ENCODE measurements around the gene BCAR3. TPM values are rescaled to one million over a fixed set of nuclear protein-coding genes. Genes with fewer than 3 reads are reported as not detected.

The BCAR3 gene
- polyA plus RNA-seq, 2 of the 4 experiments (the other 2 are of a cell fraction): 31.6 to 33.4 TPM

GRCh38 chr1:93699503-93700168, 18.0 kb upstream of the BCAR3 start:
- ATAC-seq: no peak
- Histone ChIP-seq H3K9me3 (no peaks in the 10 kb centered on the region), H3K4me3 (no peak overlapping the region), H3K4me1 (peaks cover 62% of the 10 kb centered on the region), H3K4me2 (no peak overlapping the region), H3K27ac (peak overlapping the region; percentile 98 to 99; a peak in 5 of 6 replicates)
- 94% methylated on average over 3 of the region's 5 CpGs for WGBS (ENCODE audit: missing lambda C conversion rate)
- no peak for DNase-seq (ENCODE audit: low read depth in 1 of 2, low spot score in 1 of 2)
- no peak for TF ChIP-seq POLR2AphosphoS2 (conservative IDR thresholded peaks at IDR 0.05; ENCODE audit: low read length)
- TF ChIP-seq, protein P1, sequence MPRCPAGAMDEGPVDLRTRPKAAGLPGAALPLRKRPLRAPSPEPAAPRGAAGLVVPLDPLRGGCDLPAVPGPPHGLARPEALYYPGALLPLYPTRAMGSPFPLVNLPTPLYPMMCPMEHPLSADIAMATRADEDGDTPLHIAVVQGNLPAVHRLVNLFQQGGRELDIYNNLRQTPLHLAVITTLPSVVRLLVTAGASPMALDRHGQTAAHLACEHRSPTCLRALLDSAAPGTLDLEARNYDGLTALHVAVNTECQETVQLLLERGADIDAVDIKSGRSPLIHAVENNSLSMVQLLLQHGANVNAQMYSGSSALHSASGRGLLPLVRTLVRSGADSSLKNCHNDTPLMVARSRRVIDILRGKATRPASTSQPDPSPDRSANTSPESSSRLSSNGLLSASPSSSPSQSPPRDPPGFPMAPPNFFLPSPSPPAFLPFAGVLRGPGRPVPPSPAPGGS (IDR thresholded peaks at IDR 0.05): no peak
- TF ChIP-seq CEBPB (IDR thresholded peaks at IDR 0.05): no peak
- no peak for TF ChIP-seq HOXB13 (CRISPR knock-in tag; IDR thresholded peaks at IDR 0.05; ENCODE audit: low read depth)
- TF ChIP-seq HDAC2 (IDR thresholded peaks at IDR 0.05): no peak
- TF ChIP-seq, protein P2, sequence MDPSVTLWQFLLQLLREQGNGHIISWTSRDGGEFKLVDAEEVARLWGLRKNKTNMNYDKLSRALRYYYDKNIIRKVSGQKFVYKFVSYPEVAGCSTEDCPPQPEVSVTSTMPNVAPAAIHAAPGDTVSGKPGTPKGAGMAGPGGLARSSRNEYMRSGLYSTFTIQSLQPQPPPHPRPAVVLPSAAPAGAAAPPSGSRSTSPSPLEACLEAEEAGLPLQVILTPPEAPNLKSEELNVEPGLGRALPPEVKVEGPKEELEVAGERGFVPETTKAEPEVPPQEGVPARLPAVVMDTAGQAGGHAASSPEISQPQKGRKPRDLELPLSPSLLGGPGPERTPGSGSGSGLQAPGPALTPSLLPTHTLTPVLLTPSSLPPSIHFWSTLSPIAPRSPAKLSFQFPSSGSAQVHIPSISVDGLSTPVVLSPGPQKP (IDR thresholded peaks at IDR 0.05; ENCODE audit: low read depth, low read length): no peak
- no peak for TF ChIP-seq NR3C1 (IDR thresholded peaks at IDR 0.05)
- no peak for TF ChIP-seq MAZ (IDR thresholded peaks at IDR 0.05; ENCODE audit: borderline replicate concordance, low read depth, low read length)
- TF ChIP-seq JUNB (IDR thresholded peaks at IDR 0.05): no peak
- TF ChIP-seq USF2 (IDR thresholded peaks at IDR 0.05): no peak
- TF ChIP-seq, protein P3, sequence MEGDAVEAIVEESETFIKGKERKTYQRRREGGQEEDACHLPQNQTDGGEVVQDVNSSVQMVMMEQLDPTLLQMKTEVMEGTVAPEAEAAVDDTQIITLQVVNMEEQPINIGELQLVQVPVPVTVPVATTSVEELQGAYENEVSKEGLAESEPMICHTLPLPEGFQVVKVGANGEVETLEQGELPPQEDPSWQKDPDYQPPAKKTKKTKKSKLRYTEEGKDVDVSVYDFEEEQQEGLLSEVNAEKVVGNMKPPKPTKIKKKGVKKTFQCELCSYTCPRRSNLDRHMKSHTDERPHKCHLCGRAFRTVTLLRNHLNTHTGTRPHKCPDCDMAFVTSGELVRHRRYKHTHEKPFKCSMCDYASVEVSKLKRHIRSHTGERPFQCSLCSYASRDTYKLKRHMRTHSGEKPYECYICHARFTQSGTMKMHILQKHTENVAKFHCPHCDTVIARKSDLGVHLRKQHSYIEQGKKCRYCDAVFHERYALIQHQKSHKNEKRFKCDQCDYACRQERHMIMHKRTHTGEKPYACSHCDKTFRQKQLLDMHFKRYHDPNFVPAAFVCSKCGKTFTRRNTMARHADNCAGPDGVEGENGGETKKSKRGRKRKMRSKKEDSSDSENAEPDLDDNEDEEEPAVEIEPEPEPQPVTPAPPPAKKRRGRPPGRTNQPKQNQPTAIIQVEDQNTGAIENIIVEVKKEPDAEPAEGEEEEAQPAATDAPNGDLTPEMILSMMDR (IDR thresholded peaks at IDR 0.05): no peak
- no peak for TF ChIP-seq NFE2L2 (conservative IDR thresholded peaks at IDR 0.05; ENCODE audit: low read length)
- TF ChIP-seq KDM5A (IDR thresholded peaks at IDR 0.05): no peak
- no peak for TF ChIP-seq ATOH8 (CRISPR knock-in tag; IDR thresholded peaks at IDR 0.05; ENCODE audit: low read depth)
- no peak for TF ChIP-seq CHD4 (IDR thresholded peaks at IDR 0.05; ENCODE audit: borderline replicate concordance)
- TF ChIP-seq RARB (CRISPR knock-in tag; IDR thresholded peaks at IDR 0.05): no peak
- no peak for TF ChIP-seq FOXS1 (CRISPR knock-in tag; IDR thresholded peaks at IDR 0.05)
- TF ChIP-seq EP300 (IDR thresholded peaks at IDR 0.05): no peak
- TF ChIP-seq NPAS2 (CRISPR knock-in tag; IDR thresholded peaks at IDR 0.05; ENCODE audit: borderline replicate concordance): no peak
- ChIA-PET CTCF (interaction anchor here (1.0 to 1.6 kb wide), 4 partner anchors 8 to 145 kb away, joined by 3 to 5 read pairs (median 3); no protein-coding TSS in a partner anchor), POLR2A (no interaction called here)
- FAIRE-seq: no peak

DNA sequence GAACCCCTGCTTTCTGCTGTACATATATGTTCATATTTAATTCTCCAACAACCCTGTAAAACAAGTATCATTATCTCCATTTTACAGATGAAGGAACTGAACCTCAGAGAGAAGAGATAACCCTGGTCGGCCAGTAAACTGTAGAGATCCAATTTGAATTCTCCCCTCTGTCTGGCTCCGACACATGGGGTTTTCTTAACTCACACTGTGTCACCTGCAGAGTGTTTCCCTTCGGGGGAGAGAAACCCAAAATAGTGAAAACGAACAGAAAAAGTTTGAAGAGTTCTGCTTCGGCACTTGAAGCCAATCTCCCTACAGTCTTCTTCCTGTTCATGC, 17.4 kb upstream of the BCAR3 start:
- no peaks in the 10 kb centered on the region for H3K9me3 ChIP-seq
- WGBS (ENCODE audit: missing lambda C conversion rate): 87% methylated on average over 5 of the region's 5 CpGs
- no peak overlapping the region for H3K4me3 ChIP-seq
- no peak overlapping the region for H3K4me2 ChIP-seq
- no peak for FAIRE-seq
- no peak for TF ChIP-seq KDM5A (IDR thresholded peaks at IDR 0.05)
- TF ChIP-seq, protein P4, sequence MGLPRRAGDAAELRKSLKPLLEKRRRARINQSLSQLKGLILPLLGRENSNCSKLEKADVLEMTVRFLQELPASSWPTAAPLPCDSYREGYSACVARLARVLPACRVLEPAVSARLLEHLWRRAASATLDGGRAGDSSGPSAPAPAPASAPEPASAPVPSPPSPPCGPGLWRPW (IDR thresholded peaks at IDR 0.05): no peak
- TF ChIP-seq JUN (IDR thresholded peaks at IDR 0.05): no peak
- TF ChIP-seq CHD4 (IDR thresholded peaks at IDR 0.05; ENCODE audit: borderline replicate concordance): no peak
- no peak for TF ChIP-seq CBX8 (IDR thresholded peaks at IDR 0.05)
- no peak for TF ChIP-seq NFE2L2 (conservative IDR thresholded peaks at IDR 0.05; ENCODE audit: low read length)
- no peak for TF ChIP-seq SREBF2 (IDR thresholded peaks at IDR 0.05)
- no peak for TF ChIP-seq HOXA7 (CRISPR knock-in tag; IDR thresholded peaks at IDR 0.05)
- TF ChIP-seq SMC3 (IDR thresholded peaks at IDR 0.05): no peak
- no peak for TF ChIP-seq FOSB (CRISPR knock-in tag; IDR thresholded peaks at IDR 0.05)
- no peak for TF ChIP-seq RCOR1 (IDR thresholded peaks at IDR 0.05; ENCODE audit: low read depth, low read length)
- TF ChIP-seq POLR2AphosphoS2 (conservative IDR thresholded peaks at IDR 0.05; ENCODE audit: low read length): no peak
- TF ChIP-seq ATOH8 (CRISPR knock-in tag; IDR thresholded peaks at IDR 0.05; ENCODE audit: low read depth): no peak
- no peak for TF ChIP-seq ZNF302 (CRISPR knock-in tag; IDR thresholded peaks at IDR 0.05)
- no peak for TF ChIP-seq FOXS1 (CRISPR knock-in tag; IDR thresholded peaks at IDR 0.05)
- no peak for TF ChIP-seq MAFK (IDR thresholded peaks at IDR 0.05; ENCODE audit: partially characterized antibody)
- no peak for TF ChIP-seq MAZ (IDR thresholded peaks at IDR 0.05; ENCODE audit: borderline replicate concordance, low read depth, low read length)
- TF ChIP-seq PHF8 (IDR thresholded peaks at IDR 0.05; ENCODE audit: borderline replicate concordance, low read depth): no peak
- TF ChIP-seq MYC (IDR thresholded peaks at IDR 0.05; ENCODE audit: borderline replicate concordance, low read length): no peak
- no peak for TF ChIP-seq NPAS2 (CRISPR knock-in tag; IDR thresholded peaks at IDR 0.05; ENCODE audit: borderline replicate concordance)
- peak overlapping the region; percentile 29 to 98; a peak in 4 of 6 replicates for H3K27ac ChIP-seq
- no peak for ATAC-seq
- ChIA-PET CTCF (interaction anchor here (1.5 to 1.6 kb wide), 2 partner anchors 74 to 145 kb away, joined by 3 read pairs; no protein-coding TSS in a partner anchor), POLR2A (no interaction called here)
- DNase-seq (ENCODE audit: low read depth in 1 of 2, low spot score in 1 of 2): no peak
- H3K4me1 ChIP-seq: peaks cover 62% of the 10 kb centered on the region

Data from A549 (cell line).